Measurements from ENCODE around the gene ZNRF1. TPM values are rescaled to one million over a fixed set of nuclear protein-coding genes. Genes with fewer than 3 reads are reported as not detected.

The ZNRF1 gene
- total RNA-seq, 1 donor = 2.9 TPM

- no peak overlapping the region for H3K4me3 ChIP-seq (ENCODE audit: low read length)
- H3K4me1 ChIP-seq (ENCODE audit: insufficient read depth, low read length) = peaks cover 26% of the 10 kb centered on the region
- no peaks in the 10 kb centered on the region for H3K9me3 ChIP-seq (ENCODE audit: low read depth, low read length)
- H3K27me3 ChIP-seq (ENCODE audit: insufficient read depth, low read length) = no peaks in the 10 kb centered on the region
Observed at GRCh38 chr16:75068085-75069031, 69.5 kb downstream of the ZNRF1 start.

- Histone ChIP-seq H3K4me1 (ENCODE audit: insufficient read depth, low read length) (peaks cover 26% of the 10 kb centered on the region), H3K4me3 (ENCODE audit: low read length) (no peak overlapping the region), H3K27me3 (ENCODE audit: insufficient read depth, low read length) (no peaks in the 10 kb centered on the region), H3K9me3 (ENCODE audit: low read depth, low read length) (no peaks in the 10 kb centered on the region)
Observed at GRCh38 chr16:75070012-75070841, 71.4 kb downstream of the ZNRF1 start.

GRCh38 chr16:75071621-75072020 is 72.8 kb downstream of the ZNRF1 start:
- H3K4me1 ChIP-seq (ENCODE audit: insufficient read depth, low read length) = peaks cover 32% of the 10 kb centered on the region
- H3K27me3 ChIP-seq (ENCODE audit: insufficient read depth, low read length) = no peaks in the 10 kb centered on the region
- H3K4me3 ChIP-seq (ENCODE audit: low read length) = no peak overlapping the region
- no peaks in the 10 kb centered on the region for H3K9me3 ChIP-seq (ENCODE audit: low read depth, low read length)

GRCh38 chr16:75072239-75072947 is 73.6 kb downstream of the ZNRF1 start:
- Histone ChIP-seq H3K4me3 (ENCODE audit: low read length) (no peak overlapping the region), H3K9me3 (ENCODE audit: low read depth, low read length) (no peaks in the 10 kb centered on the region), H3K27me3 (ENCODE audit: insufficient read depth, low read length) (no peaks in the 10 kb centered on the region), H3K4me1 (ENCODE audit: insufficient read depth, low read length) (peaks cover 39% of the 10 kb centered on the region)

GRCh38 chr16:75073545-75074303 is 74.9 kb downstream of the ZNRF1 start:
- H3K27me3 ChIP-seq (ENCODE audit: insufficient read depth, low read length) = no peaks in the 10 kb centered on the region
- H3K4me3 ChIP-seq (ENCODE audit: low read length) = no peak overlapping the region
- peaks cover 43% of the 10 kb centered on the region for H3K4me1 ChIP-seq (ENCODE audit: insufficient read depth, low read length)
- no peaks in the 10 kb centered on the region for H3K9me3 ChIP-seq (ENCODE audit: low read depth, low read length)

- peaks cover 43% of the 10 kb centered on the region for H3K4me1 ChIP-seq (ENCODE audit: insufficient read depth, low read length)
- no peak overlapping the region for H3K4me3 ChIP-seq (ENCODE audit: low read length)
- no peaks in the 10 kb centered on the region for H3K9me3 ChIP-seq (ENCODE audit: low read depth, low read length)
- no peaks in the 10 kb centered on the region for H3K27me3 ChIP-seq (ENCODE audit: insufficient read depth, low read length)
Observed at GRCh38 chr16:75074304-75074793, 75.5 kb downstream of the ZNRF1 start.

- peaks cover 43% of the 10 kb centered on the region for H3K4me1 ChIP-seq (ENCODE audit: insufficient read depth, low read length)
- H3K27me3 ChIP-seq (ENCODE audit: insufficient read depth, low read length) = no peaks in the 10 kb centered on the region
- H3K9me3 ChIP-seq (ENCODE audit: low read depth, low read length) = no peaks in the 10 kb centered on the region
- H3K4me3 ChIP-seq (ENCODE audit: low read length) = no peak overlapping the region
Observed at GRCh38 chr16:75074920-75075687, 76.3 kb downstream of the ZNRF1 start.

GRCh38 chr16:75075688-75076268 is 77.0 kb downstream of the ZNRF1 start:
- H3K4me1 ChIP-seq (ENCODE audit: insufficient read depth, low read length) = peaks cover 43% of the 10 kb centered on the region
- no peaks in the 10 kb centered on the region for H3K9me3 ChIP-seq (ENCODE audit: low read depth, low read length)
- H3K4me3 ChIP-seq (ENCODE audit: low read length) = no peak overlapping the region
- H3K27me3 ChIP-seq (ENCODE audit: insufficient read depth, low read length) = no peaks in the 10 kb centered on the region

- no peaks in the 10 kb centered on the region for H3K9me3 ChIP-seq (ENCODE audit: low read depth, low read length)
- no peak overlapping the region for H3K4me3 ChIP-seq (ENCODE audit: low read length)
- H3K4me1 ChIP-seq (ENCODE audit: insufficient read depth, low read length) = peaks cover 44% of the 10 kb centered on the region
- H3K27me3 ChIP-seq (ENCODE audit: insufficient read depth, low read length) = no peaks in the 10 kb centered on the region
Observed at GRCh38 chr16:75078886-75079285, 80.1 kb downstream of the ZNRF1 start.

GRCh38 chr16:75079346-75079926 is 80.6 kb downstream of the ZNRF1 start:
- Histone ChIP-seq H3K4me1 (ENCODE audit: insufficient read depth, low read length) (peaks cover 39% of the 10 kb centered on the region), H3K27me3 (ENCODE audit: insufficient read depth, low read length) (no peaks in the 10 kb centered on the region), H3K9me3 (ENCODE audit: low read depth, low read length) (no peaks in the 10 kb centered on the region), H3K4me3 (ENCODE audit: low read length) (no peak overlapping the region)

GRCh38 chr16:75080205-75081029 is 81.6 kb downstream of the ZNRF1 start:
- H3K27me3 ChIP-seq (ENCODE audit: insufficient read depth, low read length) = no peaks in the 10 kb centered on the region
- H3K4me1 ChIP-seq (ENCODE audit: insufficient read depth, low read length) = peaks cover 29% of the 10 kb centered on the region
- no peak overlapping the region for H3K4me3 ChIP-seq (ENCODE audit: low read length)
- H3K9me3 ChIP-seq (ENCODE audit: low read depth, low read length) = no peaks in the 10 kb centered on the region

- H3K4me1 ChIP-seq (ENCODE audit: insufficient read depth, low read length) = peaks cover 20% of the 10 kb centered on the region
- H3K9me3 ChIP-seq (ENCODE audit: low read depth, low read length) = no peaks in the 10 kb centered on the region
- no peak overlapping the region for H3K4me3 ChIP-seq (ENCODE audit: low read length)
- no peaks in the 10 kb centered on the region for H3K27me3 ChIP-seq (ENCODE audit: insufficient read depth, low read length)
Observed at GRCh38 chr16:75081179-75081859, 82.5 kb downstream of the ZNRF1 start.

Data from mononuclear cell (primary cell).